Daoy (cell line): ENCODE measurements around the gene TMEM131. TPM values are rescaled to one million over a fixed set of nuclear protein-coding genes. Genes with fewer than 3 reads are reported as not detected.
"Not testable (repeated sequence)": the region's sequence is repeated elsewhere in the genome, so short reads cannot be mapped to it uniquely, and the experiment has no call there.

ENCODE experiments used
- DNase-seq: peaks from one replicate; pipeline ENCODE4 v3.0.0-alpha.2; 2015; ENCODE audit warnings: low read depth
- total RNA-seq: library from RNA; depleted of rRNA; stranded (reverse); fragments of >200 nt; shearing (Covaris generic); gene quantifications from 2 replicates; pipeline ENCODE4 v1.2.3, GENCODE V29; 2014

TMEM131 gene
- total RNA-seq, 1 experiment from 2014 or later, result 10.5 TPM

- DNase-seq, result not testable (repeated sequence)
Observed at GRCh38 chr2:97956753-97957152, 39.0 kb downstream of the TMEM131 start.

- DNase-seq, result no peak
Observed at GRCh38 chr2:97953853-97954252, 41.9 kb downstream of the TMEM131 start.

- DNase-seq, result no peak
Observed at GRCh38 chr2:97952357-97952756, 43.4 kb downstream of the TMEM131 start.

GRCh38 chr2:97951155-97951680, 44.5 kb downstream of the TMEM131 start:
- DNase-seq, result peak; percentile 19

- DNase-seq, result peak; percentile 69
Observed at GRCh38 chr2:97950329-97951154, 45.2 kb downstream of the TMEM131 start.

GRCh38 chr2:97948926-97949325, 46.8 kb downstream of the TMEM131 start:
- no peak for DNase-seq

GRCh38 chr2:97945791-97946190, 50.0 kb downstream of the TMEM131 start:
- DNase-seq, result no peak

- no peak for DNase-seq
Observed at GRCh38 chr2:97936881-97937280, 58.9 kb downstream of the TMEM131 start.

GRCh38 chr2:97936199-97936598, 59.5 kb downstream of the TMEM131 start:
- peak; percentile 23 for DNase-seq

- DNase-seq, result peak; percentile 55
Observed at GRCh38 chr2:97935719-97936161, 60.0 kb downstream of the TMEM131 start.

- DNase-seq, result no peak
Observed at GRCh38 chr2:97932975-97933662, 62.6 kb downstream of the TMEM131 start.

GRCh38 chr2:97931858-97932225, 63.9 kb downstream of the TMEM131 start:
- no peak for DNase-seq

GRCh38 chr2:97931118-97931857, 64.5 kb downstream of the TMEM131 start:
- DNase-seq, result no peak

GRCh38 chr2:97928591-97928990, 67.2 kb downstream of the TMEM131 start:
- no peak for DNase-seq

GRCh38 chr2:97926946-97927345, 68.8 kb downstream of the TMEM131 start:
- no peak for DNase-seq

GRCh38 chr2:97924194-97924593, 71.6 kb downstream of the TMEM131 start:
- DNase-seq, result no peak

- DNase-seq, result no peak
Observed at GRCh38 chr2:97919858-97920257, 75.9 kb downstream of the TMEM131 start.

GRCh38 chr2:97918818-97919217, 76.9 kb downstream of the TMEM131 start:
- DNase-seq, result no peak

GRCh38 chr2:97917668-97918067, 78.1 kb downstream of the TMEM131 start:
- DNase-seq, result not testable (repeated sequence)

GRCh38 chr2:97914691-97915213, 81.0 kb downstream of the TMEM131 start:
- DNase-seq, result no peak

GRCh38 chr2:97913846-97914245, 81.9 kb downstream of the TMEM131 start:
- DNase-seq, result no peak
